ENCODE results near the gene INPP4B.
"Not testable (repeated sequence)": the region's sequence is repeated elsewhere in the genome, so short reads cannot be mapped to it uniquely, and the experiment has no call there.

Gene INPP4B

GRCh38 chr4:142530728-142531127, 315.4 kb downstream of the INPP4B start:
- no peak for DNase-seq

- no peak for DNase-seq
These were observed 317.7 kb downstream of the INPP4B start for GRCh38 chr4:142528433-142528832.

GRCh38 chr4:142523111-142523510, 323.0 kb downstream of the INPP4B start:
- no peak for DNase-seq

- DNase-seq, result peak; percentile 11
These were observed 326.8 kb downstream of the INPP4B start for GRCh38 chr4:142519342-142519741.

GRCh38 chr4:142516686-142517526, 329.2 kb downstream of the INPP4B start:
- no peak for DNase-seq

- no peak for DNase-seq
These were observed 333.9 kb downstream of the INPP4B start for GRCh38 chr4:142512161-142512560.

- no peak for DNase-seq
These were observed 336.2 kb downstream of the INPP4B start for GRCh38 chr4:142509881-142510280.

GRCh38 chr4:142509381-142509780, 336.7 kb downstream of the INPP4B start:
- not testable (repeated sequence) for DNase-seq

- DNase-seq, result no peak
These were observed 345.1 kb downstream of the INPP4B start for GRCh38 chr4:142500966-142501365.

GRCh38 chr4:142497606-142498005, 348.5 kb downstream of the INPP4B start:
- DNase-seq, result no peak

- no peak for DNase-seq
These were observed 352.6 kb downstream of the INPP4B start for GRCh38 chr4:142493255-142494110.

- peak; percentile 63 for DNase-seq
These were observed 360.6 kb downstream of the INPP4B start for GRCh38 chr4:142485452-142485851.

GRCh38 chr4:142480244-142480643, 365.9 kb downstream of the INPP4B start:
- DNase-seq, result no peak

- DNase-seq, result no peak
These were observed 370.4 kb downstream of the INPP4B start for GRCh38 chr4:142475663-142476062.

- DNase-seq, result no peak
These were observed 371.6 kb downstream of the INPP4B start for GRCh38 chr4:142474398-142475087.

- DNase-seq, result no peak
These were observed 372.2 kb downstream of the INPP4B start for GRCh38 chr4:142473960-142474338.

- DNase-seq, result no peak
These were observed 372.7 kb downstream of the INPP4B start for GRCh38 chr4:142473218-142473959.

- DNase-seq, result peak; percentile 17
These were observed 379.0 kb downstream of the INPP4B start for GRCh38 chr4:142467088-142467487.

GRCh38 chr4:142465526-142465925, 380.6 kb downstream of the INPP4B start:
- no peak for DNase-seq

- no peak for DNase-seq
These were observed 382.9 kb downstream of the INPP4B start for GRCh38 chr4:142463206-142463605.

GRCh38 chr4:142452161-142452855, 393.8 kb downstream of the INPP4B start:
- no peak for DNase-seq
